Inferior parietal cortex (tissue), 1 donor: ENCODE measurements around the gene PPP1CA.
A peak's percentile ranks its signal among the peaks of the same experiment; 100 is the strongest.

Experiments used
- DNase-seq: peaks from one replicate; pipeline ENCODE4 v3.0.0-alpha.2; 2016; ENCODE audit errors: extremely low spot score

Gene PPP1CA

GRCh38 chr11:67353317-67354074 lies 48.2 kb downstream of the PPP1CA start, which contains the start of gene POLD4:
Gene POLD4 (minus strand): TSS chr11:67353546. CDS start chr11:67353399, 147 bp downstream.
- DNase-seq, result peak; percentile 90

- no peak for DNase-seq
Observed at GRCh38 chr11:67352546-67353316, 48.9 kb downstream of the PPP1CA start.

- DNase-seq, result peak; percentile 78
Observed at GRCh38 chr11:67351275-67352005, 50.2 kb downstream of the PPP1CA start.

GRCh38 chr11:67349928-67350465 lies 51.7 kb downstream of the PPP1CA start:
- no peak for DNase-seq

- DNase-seq, result no peak
Observed at GRCh38 chr11:67349457-67349856, 52.2 kb downstream of the PPP1CA start.

GRCh38 chr11:67349036-67349435 lies 52.6 kb downstream of the PPP1CA start:
- no peak for DNase-seq
